ENCODE data around the gene NCR3LG1. TPM values are rescaled to one million over a fixed set of nuclear protein-coding genes. Genes with fewer than 3 reads are reported as not detected.

Gene NCR3LG1
- total RNA-seq, 2 donors from 2014 or later: 0.70 to 1.4 TPM

GRCh38 chr11:17352950-17353820 is 1.6 kb downstream of the NCR3LG1 start:
- ATAC-seq (peak; percentile 66 to 68), DNase-seq (ENCODE audit: low spot score) (peak; percentile 79)
- Mint-ChIP-seq H3K4me1 (ENCODE audit: low read depth in 2 of 2) (peaks cover 28 to 40% of the 10 kb centered on the region in 2 donors), H3K9me3 (no peaks in the 10 kb centered on the region), H3K27ac (peak overlapping the region; percentile 63 to 83), H3K36me3 (no peaks in the 10 kb centered on the region), H3K27me3 (peaks cover 0 to 3% of the 10 kb centered on the region in 2 donors), H3K4me3 (peak overlapping the region; percentile 98)

- H3K36me3 Mint-ChIP-seq: no peaks in the 10 kb centered on the region
- peak overlapping the region; percentile 31 to 52 for H3K27ac Mint-ChIP-seq
- H3K9me3 Mint-ChIP-seq: no peaks in the 10 kb centered on the region
- H3K4me3 Mint-ChIP-seq: peak overlapping the region; percentile 98
- H3K27me3 Mint-ChIP-seq: peaks cover 0 to 3% of the 10 kb centered on the region in 2 donors
- DNase-seq (ENCODE audit: low spot score) (no peak), ATAC-seq (no peak)
- H3K4me1 Mint-ChIP-seq (ENCODE audit: low read depth in 2 of 2): peaks cover 28 to 40% of the 10 kb centered on the region in 2 donors
Observed at GRCh38 chr11:17353821-17354600, 2.4 kb downstream of the NCR3LG1 start.

- H3K4me3 Mint-ChIP-seq: peak overlapping the region; percentile 98
- peak overlapping the region; percentile 31 to 52 for H3K27ac Mint-ChIP-seq
- H3K9me3 Mint-ChIP-seq: no peaks in the 10 kb centered on the region
- ATAC-seq (peak in 1 of 2 donors; percentile 45), DNase-seq (ENCODE audit: low spot score) (peak; percentile 68)
- peaks cover 28 to 40% of the 10 kb centered on the region in 2 donors for H3K4me1 Mint-ChIP-seq (ENCODE audit: low read depth in 2 of 2)
- no peaks in the 10 kb centered on the region for H3K36me3 Mint-ChIP-seq
- H3K27me3 Mint-ChIP-seq: peaks cover 0 to 3% of the 10 kb centered on the region in 2 donors
Observed at GRCh38 chr11:17354601-17354991, 3.0 kb downstream of the NCR3LG1 start.

- peaks cover 33% of the 10 kb centered on the region for H3K36me3 Mint-ChIP-seq
- no peak for ATAC-seq
- H3K4me1 Mint-ChIP-seq (ENCODE audit: low read depth in 2 of 2): peaks cover 5 to 6% of the 10 kb centered on the region in 2 donors
- no peak for DNase-seq (ENCODE audit: low spot score)
- peaks cover 10% of the 10 kb centered on the region for H3K9me3 Mint-ChIP-seq
- H3K4me3 Mint-ChIP-seq: no peak overlapping the region
- H3K27ac Mint-ChIP-seq: no peak overlapping the region
- no peaks in the 10 kb centered on the region for H3K27me3 Mint-ChIP-seq
Observed at GRCh38 chr11:17366495-17366894, 14.9 kb downstream of the NCR3LG1 start.

- ATAC-seq: no peak
- peaks cover 45% of the 10 kb centered on the region for H3K36me3 Mint-ChIP-seq
- no peaks in the 10 kb centered on the region for H3K27me3 Mint-ChIP-seq
- peaks cover 5 to 6% of the 10 kb centered on the region in 2 donors for H3K4me1 Mint-ChIP-seq (ENCODE audit: low read depth in 2 of 2)
- H3K4me3 Mint-ChIP-seq: no peak overlapping the region
- peaks cover 18% of the 10 kb centered on the region for H3K9me3 Mint-ChIP-seq
- DNase-seq (ENCODE audit: low spot score): no peak
- H3K27ac Mint-ChIP-seq: no peak overlapping the region
Observed at GRCh38 chr11:17368551-17368950, 17.0 kb downstream of the NCR3LG1 start.

- peaks cover 45% of the 10 kb centered on the region for H3K36me3 Mint-ChIP-seq
- no peak for ATAC-seq
Observed at GRCh38 chr11:17369094-17369493, 17.5 kb downstream of the NCR3LG1 start.

GRCh38 chr11:17369684-17370243 is 18.2 kb downstream of the NCR3LG1 start:
- Mint-ChIP-seq H3K4me3 (no peak overlapping the region), H3K4me1 (ENCODE audit: low read depth in 2 of 2) (peaks cover 5 to 6% of the 10 kb centered on the region in 2 donors), H3K27me3 (no peaks in the 10 kb centered on the region), H3K27ac (no peak overlapping the region), H3K36me3 (peaks cover 45% of the 10 kb centered on the region), H3K9me3 (peaks cover 18% of the 10 kb centered on the region)
- no peak for ATAC-seq
- DNase-seq (ENCODE audit: low spot score): no peak

More at GRCh38 chr11:17369094-17369493, 17.5 kb downstream of the NCR3LG1 start:
- Mint-ChIP-seq H3K4me3 (no peak overlapping the region), H3K27ac (no peak overlapping the region), H3K27me3 (no peaks in the 10 kb centered on the region), H3K9me3 (peaks cover 18% of the 10 kb centered on the region), H3K4me1 (ENCODE audit: low read depth in 2 of 2) (peaks cover 5 to 6% of the 10 kb centered on the region in 2 donors)
- no peak for DNase-seq (ENCODE audit: low spot score)

GRCh38 chr11:17371614-17372013 is 20.0 kb downstream of the NCR3LG1 start:
- H3K9me3 Mint-ChIP-seq: peaks cover 18% of the 10 kb centered on the region
- peaks cover 45% of the 10 kb centered on the region for H3K36me3 Mint-ChIP-seq
- H3K4me3 Mint-ChIP-seq: no peak overlapping the region
- DNase-seq (ENCODE audit: low spot score): no peak
- H3K27me3 Mint-ChIP-seq: no peaks in the 10 kb centered on the region
- H3K27ac Mint-ChIP-seq: no peak overlapping the region
- peaks cover 5 to 6% of the 10 kb centered on the region in 2 donors for H3K4me1 Mint-ChIP-seq (ENCODE audit: low read depth in 2 of 2)
- no peak for ATAC-seq

GRCh38 chr11:17375547-17375946 is 23.9 kb downstream of the NCR3LG1 start:
- Mint-ChIP-seq H3K36me3 (peaks cover 21% of the 10 kb centered on the region), H3K9me3 (peaks cover 15% of the 10 kb centered on the region), H3K27ac (no peak overlapping the region), H3K4me1 (ENCODE audit: low read depth in 2 of 2) (no peaks in the 10 kb centered on the region), H3K4me3 (no peak overlapping the region), H3K27me3 (no peaks in the 10 kb centered on the region)
- ATAC-seq: no peak
- no peak for DNase-seq (ENCODE audit: low spot score)

- no peak overlapping the region for H3K4me3 Mint-ChIP-seq
- peaks cover 8% of the 10 kb centered on the region for H3K9me3 Mint-ChIP-seq
- peaks cover 12% of the 10 kb centered on the region for H3K36me3 Mint-ChIP-seq
- no peaks in the 10 kb centered on the region for H3K4me1 Mint-ChIP-seq (ENCODE audit: low read depth in 2 of 2)
- no peak for ATAC-seq
- no peaks in the 10 kb centered on the region for H3K27me3 Mint-ChIP-seq
- H3K27ac Mint-ChIP-seq: no peak overlapping the region
- DNase-seq (ENCODE audit: low spot score): no peak
Observed at GRCh38 chr11:17376493-17376892, 24.9 kb downstream of the NCR3LG1 start.

- no peak for DNase-seq (ENCODE audit: low spot score)
- Mint-ChIP-seq H3K9me3 (no peaks in the 10 kb centered on the region), H3K4me1 (ENCODE audit: low read depth in 2 of 2) (no peaks in the 10 kb centered on the region), H3K27me3 (no peaks in the 10 kb centered on the region), H3K36me3 (no peaks in the 10 kb centered on the region), H3K27ac (no peak overlapping the region), H3K4me3 (no peak overlapping the region)
- ATAC-seq: no peak
Observed at GRCh38 chr11:17378655-17379054, 27.1 kb downstream of the NCR3LG1 start.

GRCh38 chr11:17379383-17380180 is 28.0 kb downstream of the NCR3LG1 start:
- no peaks in the 10 kb centered on the region for H3K4me1 Mint-ChIP-seq (ENCODE audit: low read depth in 2 of 2)
- ATAC-seq (no peak), DNase-seq (ENCODE audit: low spot score) (no peak)
- H3K36me3 Mint-ChIP-seq: no peaks in the 10 kb centered on the region
- H3K27ac Mint-ChIP-seq: no peak overlapping the region
- H3K9me3 Mint-ChIP-seq: no peaks in the 10 kb centered on the region
- H3K27me3 Mint-ChIP-seq: no peaks in the 10 kb centered on the region
- no peak overlapping the region for H3K4me3 Mint-ChIP-seq

- no peaks in the 10 kb centered on the region for H3K9me3 Mint-ChIP-seq
- H3K27ac Mint-ChIP-seq: no peak overlapping the region
- H3K36me3 Mint-ChIP-seq: no peaks in the 10 kb centered on the region
- H3K4me3 Mint-ChIP-seq: no peak overlapping the region
- ATAC-seq (no peak), DNase-seq (ENCODE audit: low spot score) (no peak)
- H3K27me3 Mint-ChIP-seq: no peaks in the 10 kb centered on the region
- no peaks in the 10 kb centered on the region for H3K4me1 Mint-ChIP-seq (ENCODE audit: low read depth in 2 of 2)
Observed at GRCh38 chr11:17381156-17381555, 29.6 kb downstream of the NCR3LG1 start.

All from natural killer cell treated with Interleukin-12 subunit alpha and Interleukin-12 subunit beta and Interleukin-15 and Interleukin-18, amount 100 ng/mL, for 72 hours (primary cell).